Right lobe of liver (tissue), 4 donors: ENCODE results near the gene ANXA2.

Source experiments
- CTCF ChIP-seq, 4 donors: fragments of 200-600 bp in 3 of 4; fragments of 450-650 bp in 1 of 4; IDR thresholded peaks; one replicate each; pipeline versions ENCODE4 v1.5.1 to v1.8.0; 2016 to 2022; ENCODE audit warnings: antibody characterized with exemption in 4 of 4, mild to moderate bottlenecking in 2 of 4
- POLR2A ChIP-seq: fragments of 450-650 bp; IDR thresholded peaks from one replicate; pipeline ENCODE4 v1.6.1; 2017; ENCODE audit warnings: antibody characterized with exemption, mild to moderate bottlenecking
- donor health status: DM: no; HTN: no; CAD: no.
- donor health status: DM: no; HTN: no; CAD: no.
- donor health status: DM: no; HTN: yes; CAD: no.

GRCh38 chr15:60362321-60363086 is 35.3 kb downstream of the ANXA2 start:
- no peak for TF ChIP-seq CTCF (IDR thresholded peaks at IDR 0.05)
- no peak for TF ChIP-seq POLR2A
